ENCODE results near the gene DAP.
"Not testable (repeated sequence)": the region's sequence is repeated elsewhere in the genome, so short reads cannot be mapped to it uniquely, and the experiment has no call there.

Gene DAP

GRCh38 chr5:10642367-10642766, 118.7 kb downstream of the DAP start:
- Histone ChIP-seq H3K4me3 (no peak overlapping the region), H3K27ac (no peak overlapping the region), H3K9me3 (ENCODE audit: low read depth, low read length) (no peaks in the 10 kb centered on the region), H3K9ac (ENCODE audit: insufficient read length) (no peak overlapping the region), H3K36me3 (ENCODE audit: insufficient read depth, low read length) (no peaks in the 10 kb centered on the region)
- TF ChIP-seq FOXP2 (optimal IDR thresholded peaks at IDR 0.05; ENCODE audit: control extremely low read depth, extremely low read length, insufficient read depth) = no peak
- TF ChIP-seq POLR2AphosphoS5 (IDR thresholded peaks at IDR 0.05; ENCODE audit: borderline replicate concordance, low read depth, low read length) = no peak
- no peak for TF ChIP-seq EZH2 (IDR thresholded peaks at IDR 0.05)
- DNase-seq (ENCODE audit: low read depth, low spot score) = no peak

GRCh38 chr5:10639846-10640368, 121.1 kb downstream of the DAP start:
- Histone ChIP-seq H3K27ac (no peak overlapping the region), H3K36me3 (ENCODE audit: insufficient read depth, low read length) (no peaks in the 10 kb centered on the region), H3K9ac (ENCODE audit: insufficient read length) (no peak overlapping the region), H3K4me3 (no peak overlapping the region), H3K9me3 (ENCODE audit: low read depth, low read length) (no peaks in the 10 kb centered on the region)
- no peak for DNase-seq (ENCODE audit: low read depth, low spot score)
- no peak for TF ChIP-seq FOXP2 (optimal IDR thresholded peaks at IDR 0.05; ENCODE audit: control extremely low read depth, extremely low read length, insufficient read depth)
- TF ChIP-seq POLR2AphosphoS5 (IDR thresholded peaks at IDR 0.05; ENCODE audit: borderline replicate concordance, low read depth, low read length) = no peak
- no peak for TF ChIP-seq EZH2 (IDR thresholded peaks at IDR 0.05)

- H3K9me3 ChIP-seq (ENCODE audit: low read depth, low read length); H3K4me3 ChIP-seq: not testable (repeated sequence)
These were observed 122.3 kb downstream of the DAP start for GRCh38 chr5:10638723-10639122.

GRCh38 chr5:10637944-10638343, 123.1 kb downstream of the DAP start:
- H3K9ac ChIP-seq (ENCODE audit: insufficient read length) = no peak overlapping the region
- no peak overlapping the region for H3K27ac ChIP-seq
- H3K4me3 ChIP-seq = no peak overlapping the region

More at GRCh38 chr5:10638723-10639122, 122.3 kb downstream of the DAP start:
- DNase-seq (ENCODE audit: low read depth, low spot score); H3K36me3 ChIP-seq (ENCODE audit: insufficient read depth, low read length); H3K9ac ChIP-seq (ENCODE audit: insufficient read length); H3K27ac ChIP-seq: not testable (repeated sequence)

GRCh38 chr5:10636363-10637142, 124.5 kb downstream of the DAP start:
- DNase-seq (ENCODE audit: low read depth, low spot score) = no peak
- no peak overlapping the region for H3K4me3 ChIP-seq
- TF ChIP-seq FOXP2 (optimal IDR thresholded peaks at IDR 0.05; ENCODE audit: control extremely low read depth, extremely low read length, insufficient read depth) (no peak), POLR2AphosphoS5 (IDR thresholded peaks at IDR 0.05; ENCODE audit: borderline replicate concordance, low read depth, low read length) (no peak), EZH2 (IDR thresholded peaks at IDR 0.05) (no peak)
- H3K9me3 ChIP-seq (ENCODE audit: low read depth, low read length) = no peaks in the 10 kb centered on the region
- H3K27ac ChIP-seq = no peak overlapping the region
- H3K36me3 ChIP-seq (ENCODE audit: insufficient read depth, low read length) = no peaks in the 10 kb centered on the region
- H3K9ac ChIP-seq (ENCODE audit: insufficient read length) = no peak overlapping the region

More at GRCh38 chr5:10637944-10638343, 123.1 kb downstream of the DAP start:
- no peaks in the 10 kb centered on the region for H3K36me3 ChIP-seq (ENCODE audit: insufficient read depth, low read length)
- TF ChIP-seq EZH2 (IDR thresholded peaks at IDR 0.05) = no peak
- TF ChIP-seq FOXP2 (optimal IDR thresholded peaks at IDR 0.05; ENCODE audit: control extremely low read depth, extremely low read length, insufficient read depth) = no peak
- no peak for TF ChIP-seq POLR2AphosphoS5 (IDR thresholded peaks at IDR 0.05; ENCODE audit: borderline replicate concordance, low read depth, low read length)
- no peak for DNase-seq (ENCODE audit: low read depth, low spot score)
- H3K9me3 ChIP-seq (ENCODE audit: low read depth, low read length) = no peaks in the 10 kb centered on the region

GRCh38 chr5:10635867-10636350, 125.1 kb downstream of the DAP start:
- DNase-seq (ENCODE audit: low read depth, low spot score) = no peak
- Histone ChIP-seq H3K4me3 (no peak overlapping the region), H3K27ac (no peak overlapping the region), H3K9ac (ENCODE audit: insufficient read length) (no peak overlapping the region), H3K9me3 (ENCODE audit: low read depth, low read length) (no peaks in the 10 kb centered on the region), H3K36me3 (ENCODE audit: insufficient read depth, low read length) (no peaks in the 10 kb centered on the region)
- no peak for TF ChIP-seq EZH2 (IDR thresholded peaks at IDR 0.05)
- TF ChIP-seq POLR2AphosphoS5 (IDR thresholded peaks at IDR 0.05; ENCODE audit: borderline replicate concordance, low read depth, low read length) = no peak
- TF ChIP-seq FOXP2 (optimal IDR thresholded peaks at IDR 0.05; ENCODE audit: control extremely low read depth, extremely low read length, insufficient read depth) = no peak

- no peak for DNase-seq (ENCODE audit: low read depth, low spot score)
- Histone ChIP-seq H3K27ac (no peak overlapping the region), H3K9ac (ENCODE audit: insufficient read length) (no peak overlapping the region), H3K9me3 (ENCODE audit: low read depth, low read length) (no peaks in the 10 kb centered on the region), H3K36me3 (ENCODE audit: insufficient read depth, low read length) (no peaks in the 10 kb centered on the region), H3K4me3 (no peak overlapping the region)
- no peak for TF ChIP-seq EZH2 (IDR thresholded peaks at IDR 0.05)
- no peak for TF ChIP-seq POLR2AphosphoS5 (IDR thresholded peaks at IDR 0.05; ENCODE audit: borderline replicate concordance, low read depth, low read length)
- TF ChIP-seq FOXP2 (optimal IDR thresholded peaks at IDR 0.05; ENCODE audit: control extremely low read depth, extremely low read length, insufficient read depth) = no peak
These were observed 125.7 kb downstream of the DAP start for GRCh38 chr5:10635257-10635866.

GRCh38 chr5:10634562-10634961, 126.5 kb downstream of the DAP start:
- no peak for DNase-seq (ENCODE audit: low read depth, low spot score)
- no peaks in the 10 kb centered on the region for H3K36me3 ChIP-seq (ENCODE audit: insufficient read depth, low read length)
- H3K27ac ChIP-seq = no peak overlapping the region
- no peaks in the 10 kb centered on the region for H3K9me3 ChIP-seq (ENCODE audit: low read depth, low read length)
- no peak overlapping the region for H3K9ac ChIP-seq (ENCODE audit: insufficient read length)
- no peak for TF ChIP-seq EZH2 (IDR thresholded peaks at IDR 0.05)
- no peak for TF ChIP-seq POLR2AphosphoS5 (IDR thresholded peaks at IDR 0.05; ENCODE audit: borderline replicate concordance, low read depth, low read length)
- TF ChIP-seq FOXP2 (optimal IDR thresholded peaks at IDR 0.05; ENCODE audit: control extremely low read depth, extremely low read length, insufficient read depth) = no peak
- H3K4me3 ChIP-seq = no peak overlapping the region
